SK-N-MC (cell line): ENCODE results near the gene B3GALT4.

Experiments
- DNase-seq: peaks from one replicate; pipeline ENCODE4 v3.0.0-alpha.2; 2011; ENCODE audit warnings: low read depth, low spot score
- H3K27ac ChIP-seq: fragments of 200-600 bp; sonication (generic); 2 replicates; pipeline ENCODE4 v1.5.1; 2016; ENCODE audit warnings: mixed run types
- H3K36me3 ChIP-seq: fragments of 200-600 bp; sonication (generic); 2 replicates; pipeline ENCODE4 v1.6.1; 2017; ENCODE audit warnings: antibody characterized with exemption, low read length, mixed read lengths; ENCODE audit not compliant: insufficient read depth
- H3K4me3 ChIP-seq: fragments of 200-600 bp; sonication (generic); 2 replicates; pipeline ENCODE4 v1.5.1; 2016
- H3K9ac ChIP-seq: fragments of 200-600 bp; sonication (generic); 2 replicates; pipeline ENCODE4 v1.8.0; 2017; ENCODE audit warnings: mixed run types, mixed read lengths; ENCODE audit not compliant: insufficient read length
- H3K9me3 ChIP-seq: fragments of 200-600 bp; sonication (generic); 2 replicates; pipeline ENCODE4 v1.6.1; 2017; ENCODE audit warnings: low read depth, mild to moderate bottlenecking, antibody characterized with exemption, low read length, moderate library complexity, mixed read lengths
- EZH2 ChIP-seq: fragments of 200-600 bp; sonication (generic); IDR thresholded peaks from one replicate; pipeline ENCODE4 v1.6.1; 2017; ENCODE audit warnings: antibody characterized with exemption
- FOXP2 ChIP-seq: optimal IDR thresholded peaks from 2 replicates; pipeline ENCODE3; 2011; ENCODE audit warnings: mild to moderate bottlenecking, moderate library complexity; ENCODE audit not compliant: insufficient read depth; ENCODE audit errors: extremely low read length, control extremely low read depth
- POLR2AphosphoS5 ChIP-seq: IDR thresholded peaks from 2 replicates; pipeline ENCODE4 v1.6.1; 2012; ENCODE audit warnings: mild to moderate bottlenecking, low read depth, low read length, borderline replicate concordance

Gene B3GALT4, protein sequence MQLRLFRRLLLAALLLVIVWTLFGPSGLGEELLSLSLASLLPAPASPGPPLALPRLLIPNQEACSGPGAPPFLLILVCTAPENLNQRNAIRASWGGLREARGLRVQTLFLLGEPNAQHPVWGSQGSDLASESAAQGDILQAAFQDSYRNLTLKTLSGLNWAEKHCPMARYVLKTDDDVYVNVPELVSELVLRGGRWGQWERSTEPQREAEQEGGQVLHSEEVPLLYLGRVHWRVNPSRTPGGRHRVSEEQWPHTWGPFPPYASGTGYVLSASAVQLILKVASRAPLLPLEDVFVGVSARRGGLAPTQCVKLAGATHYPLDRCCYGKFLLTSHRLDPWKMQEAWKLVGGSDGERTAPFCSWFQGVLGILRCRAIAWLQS

DNA sequence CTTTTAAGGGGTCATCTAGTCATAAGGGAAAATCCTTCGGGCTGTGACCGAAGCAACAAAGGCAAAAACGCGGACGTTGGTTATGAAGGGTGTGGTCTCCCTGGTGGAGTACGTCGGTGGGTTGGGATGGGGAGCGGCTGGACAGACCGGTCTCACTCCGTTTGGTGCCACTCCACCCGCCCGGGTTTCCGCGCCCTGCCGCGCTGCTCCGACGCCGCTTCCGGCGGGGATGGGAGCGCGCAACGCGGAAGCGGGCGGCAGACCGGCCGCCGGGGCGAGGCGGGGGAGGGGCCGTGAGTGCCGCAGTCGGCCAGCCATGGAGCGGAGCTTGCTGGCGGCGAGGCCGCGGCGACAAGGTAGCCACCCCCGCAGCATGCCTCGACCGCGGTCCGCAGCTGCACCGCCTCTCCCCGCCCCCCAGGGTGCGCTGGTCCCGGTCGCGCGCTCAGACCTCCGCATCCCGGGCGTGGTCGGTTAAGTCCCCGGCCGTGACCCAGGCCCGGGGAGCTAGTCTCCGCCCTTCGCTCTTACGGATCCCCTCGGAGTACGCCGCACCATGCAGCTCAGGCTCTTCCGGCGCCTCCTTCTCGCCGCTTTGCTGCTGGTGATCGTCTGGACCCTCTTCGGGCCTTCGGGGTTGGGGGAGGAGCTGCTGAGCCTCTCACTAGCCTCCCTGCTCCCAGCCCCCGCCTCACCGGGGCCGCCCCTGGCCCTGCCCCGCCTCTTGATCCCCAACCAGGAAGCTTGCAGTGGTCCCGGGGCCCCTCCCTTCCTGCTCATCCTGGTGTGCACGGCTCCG, at the start of gene B3GALT4:
TSS of gene B3GALT4 (plus strand) at position 260 of the 799 bp plus-strand sequence. CDS start at position 557, 297 bp downstream.
- TF ChIP-seq EZH2 (no peak), POLR2AphosphoS5 (peak; percentile 72)
- no peak for DNase-seq
- peak within 1 kb of the TSS; percentile 84 for H3K27ac ChIP-seq
- no peaks in the 10 kb centered on the region for H3K9me3 ChIP-seq
- peak within 1 kb of the TSS; percentile 63 for H3K9ac ChIP-seq
- peak within 1 kb of the TSS; percentile 99 for H3K4me3 ChIP-seq
- peaks cover 54% of the 10 kb centered on the region for H3K36me3 ChIP-seq

DNA sequence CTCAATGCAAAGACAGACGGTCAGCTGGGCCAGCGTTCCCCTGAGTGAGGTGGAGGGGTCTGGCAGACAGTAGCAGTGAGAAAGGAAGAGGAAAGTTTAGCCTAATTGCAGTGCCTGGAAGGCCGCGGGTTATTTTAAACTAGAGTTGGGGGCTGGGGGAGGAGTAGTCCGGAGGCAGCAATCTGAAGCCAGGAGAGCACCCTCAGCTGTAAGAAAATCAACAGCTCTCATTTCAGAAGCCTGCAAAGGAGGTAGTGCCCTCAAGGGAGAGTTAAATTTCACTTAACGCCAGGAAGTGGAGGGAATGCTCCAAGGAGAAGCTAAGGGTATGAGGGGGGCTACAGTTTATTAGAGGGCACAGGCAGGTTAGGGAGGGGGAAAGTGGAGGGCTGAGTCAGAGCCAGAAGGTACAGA, 41.7 kb upstream of the B3GALT4 start:
- TF ChIP-seq POLR2AphosphoS5: no peak
- TF ChIP-seq EZH2: no peak
- no peak for TF ChIP-seq FOXP2
- peak overlapping the region; percentile 69 for H3K27ac ChIP-seq
- H3K36me3 ChIP-seq: no peaks in the 10 kb centered on the region
- H3K9me3 ChIP-seq: no peaks in the 10 kb centered on the region
- peak overlapping the region; percentile 24 for H3K9ac ChIP-seq
- peak overlapping the region; percentile 31 for H3K4me3 ChIP-seq
- peak; percentile 12 for DNase-seq

DNA sequence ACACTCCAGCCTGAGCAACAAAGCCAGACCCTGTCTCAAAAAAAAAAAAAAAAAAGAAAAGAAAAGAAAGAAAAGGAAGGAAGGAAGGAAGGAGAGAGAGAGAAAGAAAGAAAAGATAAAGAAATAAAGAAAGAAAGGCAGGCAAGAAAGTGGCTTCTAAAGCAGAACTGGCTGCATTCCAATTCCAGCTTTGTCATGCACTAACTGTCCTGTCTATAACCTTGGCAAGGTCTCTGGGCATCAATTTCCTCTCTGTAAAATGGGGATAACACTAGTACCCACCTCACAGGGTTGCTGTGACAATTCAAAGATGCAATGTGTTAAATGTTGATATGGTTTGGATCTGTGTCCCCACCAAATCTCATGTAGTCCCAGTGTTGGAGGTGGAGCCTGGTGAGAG, 40.6 kb upstream of the B3GALT4 start:
- no peaks in the 10 kb centered on the region for H3K9me3 ChIP-seq
- no peak overlapping the region for H3K27ac ChIP-seq
- no peak overlapping the region for H3K4me3 ChIP-seq
- H3K36me3 ChIP-seq: no peaks in the 10 kb centered on the region
- TF ChIP-seq FOXP2 (no peak), EZH2 (no peak), POLR2AphosphoS5 (no peak)
- no peak overlapping the region for H3K9ac ChIP-seq
- no peak for DNase-seq

DNA sequence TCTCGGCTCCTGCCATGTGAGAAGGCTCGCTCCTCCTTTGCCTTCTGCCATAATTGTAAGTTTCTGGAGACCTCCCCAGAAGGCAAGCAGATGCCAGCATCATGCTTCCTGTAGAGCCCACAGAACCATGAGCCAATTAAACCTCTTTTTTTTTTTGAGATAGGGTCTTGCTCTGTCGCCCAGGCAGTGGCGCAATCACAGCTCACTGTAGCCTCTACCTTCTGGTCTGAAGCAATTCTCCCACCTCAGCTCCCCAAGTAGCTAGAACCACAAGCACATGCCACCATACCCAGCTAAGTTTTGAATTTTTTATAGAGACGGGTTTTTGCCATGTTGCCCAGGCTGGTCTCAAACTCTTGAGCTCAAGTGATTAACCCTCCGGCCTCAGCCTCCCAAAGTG, 40.1 kb upstream of the B3GALT4 start:
- no peak overlapping the region for H3K4me3 ChIP-seq
- no peaks in the 10 kb centered on the region for H3K9me3 ChIP-seq
- no peak overlapping the region for H3K9ac ChIP-seq
- no peak overlapping the region for H3K27ac ChIP-seq
- no peaks in the 10 kb centered on the region for H3K36me3 ChIP-seq
- no peak for DNase-seq
- no peak for TF ChIP-seq POLR2AphosphoS5
- no peak for TF ChIP-seq FOXP2
- TF ChIP-seq EZH2: no peak

DNA sequence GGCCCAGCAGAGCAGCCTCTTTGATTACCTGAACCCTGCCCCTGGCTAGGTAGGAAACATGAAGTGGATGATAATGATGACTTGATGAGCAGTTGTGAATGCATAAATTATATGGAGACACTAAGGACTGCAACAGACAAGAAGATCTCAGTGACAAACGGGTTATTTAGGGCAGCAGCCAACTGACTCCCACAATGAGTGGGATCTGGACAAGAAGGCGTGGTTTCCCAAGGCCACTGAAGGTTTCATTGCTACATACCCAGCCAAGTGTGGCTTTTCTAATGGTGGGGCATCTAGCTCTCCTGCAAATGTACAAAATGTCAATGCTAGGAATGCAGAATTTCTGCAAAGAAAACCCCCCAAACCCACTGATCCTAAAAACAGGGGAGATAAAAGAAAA, 39.2 kb upstream of the B3GALT4 start:
- Histone ChIP-seq H3K9ac (no peak overlapping the region), H3K36me3 (no peaks in the 10 kb centered on the region), H3K9me3 (no peaks in the 10 kb centered on the region), H3K27ac (no peak overlapping the region), H3K4me3 (no peak overlapping the region)
- no peak for TF ChIP-seq POLR2AphosphoS5
- TF ChIP-seq FOXP2: no peak
- TF ChIP-seq EZH2: no peak
- DNase-seq: no peak

DNA sequence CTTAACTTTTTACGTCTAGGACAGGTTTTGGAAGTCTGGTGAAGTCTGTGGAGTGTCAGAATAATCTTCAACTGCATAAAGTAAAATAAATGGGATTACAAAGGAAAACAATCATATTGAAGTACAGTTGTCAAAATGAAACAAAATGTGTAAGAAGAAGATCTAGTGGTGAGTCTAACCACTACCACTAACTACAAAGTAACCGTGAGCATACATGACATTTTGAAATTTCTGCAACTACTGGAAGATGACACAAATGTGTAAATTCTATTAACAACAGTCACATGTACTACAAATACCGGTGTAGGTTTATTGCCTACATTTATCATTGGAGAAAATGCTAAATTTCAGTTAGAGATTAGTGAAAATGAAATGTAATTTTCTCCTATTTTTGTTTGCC, 35.0 kb upstream of the B3GALT4 start:
- TF ChIP-seq FOXP2 (no peak), EZH2 (no peak), POLR2AphosphoS5 (no peak)
- DNase-seq: no peak
- no peak overlapping the region for H3K9ac ChIP-seq
- no peak overlapping the region for H3K4me3 ChIP-seq
- H3K27ac ChIP-seq: no peak overlapping the region
- H3K36me3 ChIP-seq: no peaks in the 10 kb centered on the region
- no peaks in the 10 kb centered on the region for H3K9me3 ChIP-seq

DNA sequence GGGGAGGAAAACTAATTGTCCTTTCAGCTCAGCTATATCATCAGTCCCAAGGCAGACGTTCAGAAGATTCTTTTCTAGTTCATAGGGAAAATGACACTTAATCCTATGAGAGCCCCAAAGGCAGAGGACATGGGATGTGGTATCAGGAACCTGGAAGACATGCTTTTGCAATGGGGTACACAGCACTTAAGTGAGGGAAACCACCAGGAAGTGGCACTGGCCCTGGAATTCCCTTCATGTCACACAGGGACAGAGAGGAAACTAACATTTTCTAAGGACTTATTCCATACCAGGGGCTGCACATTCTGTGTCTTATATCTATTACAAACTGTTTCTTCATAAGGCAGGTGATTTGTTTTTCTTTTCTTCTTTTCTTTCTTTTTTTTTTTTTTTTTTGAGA, 33.4 kb upstream of the B3GALT4 start:
- no peaks in the 10 kb centered on the region for H3K9me3 ChIP-seq
- TF ChIP-seq POLR2AphosphoS5: no peak
- no peak for TF ChIP-seq FOXP2
- TF ChIP-seq EZH2: no peak
- H3K36me3 ChIP-seq: no peaks in the 10 kb centered on the region
- DNase-seq: no peak
- no peak overlapping the region for H3K9ac ChIP-seq
- no peak overlapping the region for H3K27ac ChIP-seq
- H3K4me3 ChIP-seq: no peak overlapping the region

DNA sequence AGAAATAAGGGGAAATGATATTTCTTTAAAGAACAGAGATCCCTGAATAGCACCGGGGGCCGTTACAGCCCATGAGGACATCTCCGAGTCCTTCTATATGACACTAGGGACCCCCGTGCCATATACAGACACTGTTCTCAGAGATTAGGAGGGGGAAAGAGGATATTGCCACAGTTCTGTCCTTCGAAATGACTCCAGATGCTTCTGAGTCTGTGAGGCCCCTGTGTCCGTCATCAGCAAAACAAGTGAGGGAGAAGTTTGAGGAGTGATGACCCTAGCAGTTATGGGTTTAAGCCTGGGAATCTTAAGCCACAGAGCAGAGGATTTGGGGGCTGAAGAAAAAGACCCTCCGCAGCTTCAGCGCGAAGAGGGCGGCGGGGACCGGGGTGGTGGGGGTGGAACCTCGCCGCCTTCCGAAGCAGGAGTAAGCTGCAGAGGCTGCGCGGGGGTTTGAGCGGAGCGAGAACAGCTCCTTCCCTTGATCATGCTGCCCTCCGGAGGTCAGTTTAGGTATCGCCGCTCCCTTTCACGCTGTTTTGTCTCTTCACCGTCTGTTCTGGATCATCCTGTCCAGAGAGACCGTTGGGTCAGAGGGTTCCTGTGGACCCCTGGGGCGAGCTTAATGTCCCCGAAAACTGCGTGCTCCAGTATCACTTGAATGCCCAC, 28.8 kb upstream of the B3GALT4 start:
- Histone ChIP-seq H3K36me3 (peaks cover 5% of the 10 kb centered on the region; the same call in 1 of the 2 replicates), H3K9ac (peak overlapping the region; percentile 83), H3K9me3 (no peaks in the 10 kb centered on the region), H3K27ac (peak overlapping the region; percentile 93; the same call in 1 of the 2 replicates), H3K4me3 (peak overlapping the region; percentile 87)
- TF ChIP-seq EZH2 (no peak), POLR2AphosphoS5 (no peak), FOXP2 (no peak)
- DNase-seq: peak; percentile 39
